Trophoblast cell (in vitro differentiated cells and primary cell): Measurements from ENCODE around the gene NCAPD3.
"Not testable (repeated sequence)": the region's sequence is repeated elsewhere in the genome, so short reads cannot be mapped to it uniquely, and the experiment has no call there.

Experiments used
- DNase-seq, 2 donors: peaks; one replicate each; pipeline ENCODE4 v3.0.0-alpha.2; 2016
- H2AFZ ChIP-seq: 2 replicates; pipeline ENCODE4 v1.6.1; 2013; ENCODE audit warnings: low read length, moderate library complexity, mild to moderate bottlenecking; ENCODE audit not compliant: insufficient read depth, poor library complexity
- H2AK5ac ChIP-seq: 2 replicates; pipeline ENCODE4 v1.6.1; 2013; ENCODE audit warnings: mild to moderate bottlenecking, low read length
- H2BK120ac ChIP-seq: 2 replicates; pipeline ENCODE4 v1.6.1; 2013; ENCODE audit warnings: low read length, mild to moderate bottlenecking, moderate library complexity; ENCODE audit not compliant: insufficient read depth, poor library complexity
- H2BK12ac ChIP-seq: 2 replicates; pipeline ENCODE4 v1.6.1; 2013; ENCODE audit warnings: mild to moderate bottlenecking, low read length, moderate library complexity
- H2BK5ac ChIP-seq: 2 replicates; pipeline ENCODE4 v1.6.1; 2013; ENCODE audit warnings: low read length, low read depth, moderate library complexity, mild to moderate bottlenecking; ENCODE audit not compliant: poor library complexity
- H3K14ac ChIP-seq: 2 replicates; pipeline ENCODE4 v1.6.1; 2013; ENCODE audit warnings: mild to moderate bottlenecking, low read length
- H3K18ac ChIP-seq: 2 replicates; pipeline ENCODE4 v1.6.1; 2013; ENCODE audit warnings: mild to moderate bottlenecking, low read length
- H3K23ac ChIP-seq: 2 replicates; pipeline ENCODE4 v1.6.1; 2013; ENCODE audit warnings: low read length
- H3K27ac ChIP-seq: 2 replicates; pipeline ENCODE4 v1.5.1; 2013; ENCODE audit warnings: low read depth, mild to moderate bottlenecking, inconsistent platforms, low read length, moderate library complexity
- H3K27me3 ChIP-seq: 2 replicates; pipeline ENCODE4 v1.6.1; 2013; ENCODE audit warnings: inconsistent platforms, mild to moderate bottlenecking, low read length, moderate library complexity; ENCODE audit not compliant: insufficient read depth
- H3K36me3 ChIP-seq, 2 experiments: 1 replicate in 1 of 2; 2 replicates in 1 of 2; pipeline ENCODE4 v1.6.1; 2013; ENCODE audit warnings: low read length in 2 of 2, mild to moderate bottlenecking in 2 of 2, moderate library complexity in 1 of 2; ENCODE audit not compliant: insufficient read depth in 2 of 2, control insufficient read depth in 1 of 2
- H3K4ac ChIP-seq: 2 replicates; pipeline ENCODE4 v1.6.1; 2013; ENCODE audit warnings: low read depth, mild to moderate bottlenecking, low read length, moderate library complexity
- H3K4me1 ChIP-seq, 2 experiments: 1 replicate in 1 of 2; 2 replicates in 1 of 2; pipeline ENCODE4 v1.6.1; 2013; ENCODE audit warnings: low read length in 2 of 2, mild to moderate bottlenecking in 2 of 2, moderate library complexity in 1 of 2; ENCODE audit not compliant: insufficient read depth in 2 of 2, control insufficient read depth in 1 of 2
- H3K4me2 ChIP-seq: 2 replicates; pipeline ENCODE4 v1.6.1; 2013; ENCODE audit warnings: inconsistent platforms, mild to moderate bottlenecking, low read length, moderate library complexity
- H3K4me3 ChIP-seq: 2 replicates; pipeline ENCODE4 v1.5.1; 2013; ENCODE audit warnings: mild to moderate bottlenecking, low read depth, low read length, inconsistent platforms
- H3K79me1 ChIP-seq: one replicate; pipeline ENCODE4 v1.6.1; 2013; ENCODE audit warnings: low read length
- H3K79me2 ChIP-seq: 2 replicates; pipeline ENCODE4 v1.6.1; 2013; ENCODE audit warnings: low read length, mild to moderate bottlenecking; ENCODE audit not compliant: control insufficient read depth, insufficient read depth, poor library complexity
- H3K9ac ChIP-seq: 2 replicates; pipeline ENCODE4 v1.6.1; 2013; ENCODE audit warnings: mild to moderate bottlenecking, low read length
- H3K9me3 ChIP-seq: 2 replicates; pipeline ENCODE4 v1.6.1; 2013; ENCODE audit warnings: low read depth, mild to moderate bottlenecking, control low read depth, inconsistent platforms, low read length; ENCODE audit not compliant: insufficient read depth
- H4K12ac ChIP-seq: 2 replicates; pipeline ENCODE4 v1.6.1; 2013; ENCODE audit warnings: low read depth, mild to moderate bottlenecking, low read length, moderate library complexity
- H4K8ac ChIP-seq: 2 replicates; pipeline ENCODE4 v1.6.1; 2013; ENCODE audit warnings: low read depth, mild to moderate bottlenecking, low read length, moderate library complexity
- H4K91ac ChIP-seq: one replicate; pipeline ENCODE4 v1.6.1; 2013; ENCODE audit warnings: low read depth, mild to moderate bottlenecking, low read length, moderate library complexity
- WGBS: extraction: QIAGEN DNeasy Blood & Tissue Kit; methylation state at CpG from one replicate; pipeline ENCODE4 v1.1.7; 2013; ENCODE audit warnings: missing lambda C conversion rate; ENCODE audit not compliant: insufficient read length, insufficient coverage; ENCODE audit errors: extremely low coverage; 5-methylcytosine and 5-hydroxymethylcytosine counted together

The NCAPD3 gene

DNA sequence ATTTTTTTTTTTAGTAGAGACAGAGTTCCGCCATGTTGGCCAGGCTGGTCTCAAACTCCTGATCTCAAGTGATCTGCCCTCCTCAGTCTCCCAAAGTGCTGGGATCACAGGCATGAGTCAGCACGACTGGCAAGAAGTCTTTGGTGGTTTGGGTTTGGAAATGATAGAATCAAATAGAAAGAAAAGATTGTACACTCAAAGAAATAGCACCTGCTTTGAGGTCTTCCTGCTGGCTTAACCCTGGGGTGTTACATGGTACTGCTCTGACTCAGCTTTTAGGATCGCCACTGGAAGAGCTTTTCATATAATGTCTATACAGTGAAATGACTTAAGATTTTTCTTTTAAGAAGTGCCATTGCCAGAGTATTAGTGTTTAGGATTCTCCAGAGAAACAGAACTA, 104.7 kb downstream of the NCAPD3 start:
- Histone ChIP-seq H3K79me1 (peaks cover 2% of the 10 kb centered on the region), H3K4me2 (no peak overlapping the region), H4K91ac (no peak overlapping the region), H3K4ac (no peak overlapping the region), H3K14ac (no peak overlapping the region), H3K27me3 (peaks cover 2% of the 10 kb centered on the region), H3K9me3 (no peaks in the 10 kb centered on the region), H3K4me1 (peaks cover 9 to 13% of the 10 kb centered on the region in 2 experiments), H3K27ac (no peak overlapping the region), H3K36me3 (no peaks in the 10 kb centered on the region), H2BK120ac (no peak overlapping the region), H2BK12ac (no peak overlapping the region), H3K23ac (no peak overlapping the region), H2AK5ac (no peak overlapping the region), H4K12ac (no peak overlapping the region), H2AFZ (no peak overlapping the region), H3K9ac (no peak overlapping the region), H3K18ac (no peak overlapping the region), H2BK5ac (no peak overlapping the region), H4K8ac (no peak overlapping the region), H3K4me3 (no peak overlapping the region), H3K79me2 (no peaks in the 10 kb centered on the region)
- DNase-seq: peak in 1 of 2 donors; percentile 62
- no CpG with 5 or more reads among the region's 3 CpGs for WGBS

- Histone ChIP-seq H2BK120ac (no peak overlapping the region), H3K9ac (no peak overlapping the region), H3K4ac (no peak overlapping the region), H3K79me2 (no peaks in the 10 kb centered on the region), H4K8ac (no peak overlapping the region), H3K36me3 (no peaks in the 10 kb centered on the region), H2AFZ (no peak overlapping the region), H2BK12ac (no peak overlapping the region), H2BK5ac (no peak overlapping the region), H4K91ac (no peak overlapping the region), H3K27me3 (no peaks in the 10 kb centered on the region), H3K4me2 (no peak overlapping the region), H3K23ac (no peak overlapping the region), H3K18ac (no peak overlapping the region), H3K4me3 (no peak overlapping the region), H3K27ac (no peak overlapping the region), H3K4me1 (peaks cover 9 to 13% of the 10 kb centered on the region in 2 experiments), H2AK5ac (no peak overlapping the region), H3K14ac (no peak overlapping the region), H3K79me1 (peaks cover 2% of the 10 kb centered on the region), H4K12ac (no peak overlapping the region), H3K9me3 (no peaks in the 10 kb centered on the region)
- DNase-seq: no peak
Observed at GRCh38 chr11:134118006-134118405, 105.8 kb downstream of the NCAPD3 start.

DNA sequence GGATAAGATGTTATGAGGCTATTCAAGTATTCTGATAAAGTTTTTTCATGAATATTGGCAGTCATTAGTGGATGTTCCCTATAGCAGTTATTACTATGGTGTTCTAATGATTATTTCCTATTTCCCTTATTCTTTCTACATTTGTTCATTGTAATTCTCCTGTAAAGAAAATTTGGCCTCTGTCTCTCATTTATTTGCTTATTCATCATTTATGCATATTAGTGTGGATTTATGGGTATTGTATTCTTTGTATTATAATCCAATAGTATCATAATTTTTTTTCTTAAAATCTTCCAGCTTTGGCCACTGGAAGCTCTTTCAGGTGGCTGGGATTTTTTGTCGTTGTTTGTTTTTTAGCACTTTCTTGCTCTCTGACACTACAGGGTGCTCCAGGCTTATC, 107.6 kb downstream of the NCAPD3 start:
- no CpG with 5 or more reads among the region's 1 CpG for WGBS
- H3K18ac ChIP-seq: no peak overlapping the region
- DNase-seq: no peak

GRCh38 chr11:134113787-134114186, 110.0 kb downstream of the NCAPD3 start:
- H2BK12ac ChIP-seq, H4K8ac ChIP-seq, H3K79me1 ChIP-seq: not testable (repeated sequence)

More for the DNA sequence above, 107.6 kb downstream of the NCAPD3 start:
- no peak overlapping the region for H2BK12ac ChIP-seq
- peaks cover 2% of the 10 kb centered on the region for H3K79me1 ChIP-seq
- H3K23ac ChIP-seq: no peak overlapping the region
- no peak overlapping the region for H3K27ac ChIP-seq
- H3K4me1 ChIP-seq: peaks cover 6 to 9% of the 10 kb centered on the region in 2 experiments
- no peak overlapping the region for H3K4me3 ChIP-seq
- H3K36me3 ChIP-seq: no peaks in the 10 kb centered on the region
- H2BK120ac ChIP-seq: no peak overlapping the region
- H3K27me3 ChIP-seq: no peaks in the 10 kb centered on the region
- H3K4me2 ChIP-seq: no peak overlapping the region
- no peak overlapping the region for H2AK5ac ChIP-seq
- no peak overlapping the region for H3K14ac ChIP-seq
- no peak overlapping the region for H2AFZ ChIP-seq
- H4K8ac ChIP-seq: no peak overlapping the region
- H4K91ac ChIP-seq: no peak overlapping the region
- H3K4ac ChIP-seq: no peak overlapping the region
- H3K9me3 ChIP-seq: no peaks in the 10 kb centered on the region
- H4K12ac ChIP-seq: no peak overlapping the region
- no peak overlapping the region for H2BK5ac ChIP-seq
- no peaks in the 10 kb centered on the region for H3K79me2 ChIP-seq
- no peak overlapping the region for H3K9ac ChIP-seq

More at GRCh38 chr11:134113787-134114186, 110.0 kb downstream of the NCAPD3 start:
- H3K14ac ChIP-seq, H3K4me3 ChIP-seq, H3K27ac ChIP-seq, H3K4me2 ChIP-seq, H3K18ac ChIP-seq, H4K12ac ChIP-seq, H3K9me3 ChIP-seq, H2AK5ac ChIP-seq, H3K27me3 ChIP-seq, H2BK120ac ChIP-seq, H3K79me2 ChIP-seq, H2AFZ ChIP-seq, DNase-seq, H3K36me3 ChIP-seq, H3K4ac ChIP-seq, H2BK5ac ChIP-seq, H3K23ac ChIP-seq, H3K9ac ChIP-seq, H4K91ac ChIP-seq, H3K4me1 ChIP-seq: not testable (repeated sequence)
- WGBS: no CpG with 5 or more reads among the region's 1 CpG
